GM12872 (cell line): ENCODE measurements around the gene ARHGAP1.

ENCODE experiments used
- TF ChIP-seq, protein P1 (sequence below): IDR thresholded peaks from 3 replicates; pipeline ENCODE4 v1.5.1; 2011; ENCODE audit warnings: low read depth, mild to moderate bottlenecking, low read length, moderate library complexity; ENCODE audit not compliant: insufficient read depth

Gene ARHGAP1

DNA sequence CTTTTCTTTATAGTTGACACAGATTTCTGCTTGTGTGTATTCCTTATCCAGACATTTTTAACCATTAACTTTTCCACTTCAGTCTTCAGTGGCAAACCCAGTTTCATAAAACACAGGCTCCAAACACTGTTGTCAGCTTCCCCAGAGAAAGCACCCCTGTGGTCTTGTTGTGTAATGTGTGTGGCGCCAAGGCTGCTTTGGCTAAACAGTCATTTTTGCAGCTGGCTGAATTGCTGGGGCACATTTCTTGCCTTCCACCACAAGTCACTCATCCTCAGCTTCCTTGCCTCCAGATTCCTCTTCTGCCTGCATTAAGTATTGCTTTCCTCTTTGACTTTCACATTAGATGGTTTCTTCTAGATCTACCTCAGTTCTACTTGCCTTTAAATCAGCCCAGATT, 40.5 kb downstream of the ARHGAP1 start:
- TF ChIP-seq, protein P1, sequence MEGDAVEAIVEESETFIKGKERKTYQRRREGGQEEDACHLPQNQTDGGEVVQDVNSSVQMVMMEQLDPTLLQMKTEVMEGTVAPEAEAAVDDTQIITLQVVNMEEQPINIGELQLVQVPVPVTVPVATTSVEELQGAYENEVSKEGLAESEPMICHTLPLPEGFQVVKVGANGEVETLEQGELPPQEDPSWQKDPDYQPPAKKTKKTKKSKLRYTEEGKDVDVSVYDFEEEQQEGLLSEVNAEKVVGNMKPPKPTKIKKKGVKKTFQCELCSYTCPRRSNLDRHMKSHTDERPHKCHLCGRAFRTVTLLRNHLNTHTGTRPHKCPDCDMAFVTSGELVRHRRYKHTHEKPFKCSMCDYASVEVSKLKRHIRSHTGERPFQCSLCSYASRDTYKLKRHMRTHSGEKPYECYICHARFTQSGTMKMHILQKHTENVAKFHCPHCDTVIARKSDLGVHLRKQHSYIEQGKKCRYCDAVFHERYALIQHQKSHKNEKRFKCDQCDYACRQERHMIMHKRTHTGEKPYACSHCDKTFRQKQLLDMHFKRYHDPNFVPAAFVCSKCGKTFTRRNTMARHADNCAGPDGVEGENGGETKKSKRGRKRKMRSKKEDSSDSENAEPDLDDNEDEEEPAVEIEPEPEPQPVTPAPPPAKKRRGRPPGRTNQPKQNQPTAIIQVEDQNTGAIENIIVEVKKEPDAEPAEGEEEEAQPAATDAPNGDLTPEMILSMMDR: no peak

DNA sequence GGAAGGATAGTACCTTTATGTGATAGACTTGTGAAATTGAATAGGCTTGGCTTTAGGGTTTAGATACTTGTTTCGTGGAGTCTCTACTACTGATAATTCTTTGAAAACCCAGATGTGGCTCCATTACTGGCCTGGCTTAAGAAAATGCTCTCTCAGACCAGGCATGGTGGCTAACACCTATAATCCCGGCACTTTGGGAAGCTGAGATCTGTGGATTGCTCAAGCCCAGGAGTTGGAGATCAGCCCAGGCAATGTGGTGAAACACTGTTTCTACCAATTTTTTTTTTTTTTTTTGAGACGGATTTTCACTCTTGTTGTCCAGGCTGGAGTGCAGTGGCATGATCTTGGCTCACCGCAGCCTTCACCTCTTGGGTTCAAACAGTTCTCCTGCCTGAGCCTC, 42.2 kb downstream of the ARHGAP1 start:
- TF ChIP-seq, protein P1: no peak

DNA sequence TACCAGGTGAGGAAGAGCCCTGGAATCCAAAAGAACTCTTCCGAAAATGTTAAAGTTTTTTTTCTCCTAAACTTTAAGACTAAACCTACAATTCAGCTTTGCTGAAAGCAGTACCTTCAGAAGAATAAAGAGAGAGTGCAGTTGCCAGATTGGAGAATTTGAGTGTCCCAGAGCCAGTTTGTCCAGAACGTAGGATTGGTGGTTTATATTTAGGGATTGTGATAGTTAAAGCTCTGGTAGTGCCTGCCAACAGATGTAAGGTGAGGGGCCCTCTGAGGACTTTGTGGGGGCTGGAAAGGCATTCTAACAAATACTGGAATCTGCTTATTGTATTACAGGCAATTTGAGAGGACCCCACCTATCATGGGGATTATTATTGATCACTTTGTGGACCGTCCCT, 43.2 kb downstream of the ARHGAP1 start:
- TF ChIP-seq, protein P1: no peak

DNA sequence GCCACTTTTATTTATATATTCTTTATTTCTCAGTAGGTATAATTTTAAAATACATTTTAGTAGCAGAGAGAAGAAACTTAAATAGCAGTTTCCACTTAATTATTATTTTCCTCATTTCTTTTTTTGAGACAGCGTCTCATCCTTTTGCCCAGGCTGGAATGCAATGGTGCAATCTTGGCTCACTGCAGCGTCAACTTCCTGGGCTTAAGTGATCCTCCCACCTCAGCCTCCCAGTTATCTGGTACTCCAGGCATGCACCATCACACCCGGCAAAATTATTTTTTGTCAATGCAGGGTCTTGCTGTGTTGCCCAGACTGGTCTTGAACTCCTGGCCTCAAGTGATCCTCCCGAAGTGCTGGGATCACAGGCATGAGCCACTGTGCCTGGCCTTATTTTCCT, 44.8 kb downstream of the ARHGAP1 start:
- TF ChIP-seq, protein P1: no peak

DNA sequence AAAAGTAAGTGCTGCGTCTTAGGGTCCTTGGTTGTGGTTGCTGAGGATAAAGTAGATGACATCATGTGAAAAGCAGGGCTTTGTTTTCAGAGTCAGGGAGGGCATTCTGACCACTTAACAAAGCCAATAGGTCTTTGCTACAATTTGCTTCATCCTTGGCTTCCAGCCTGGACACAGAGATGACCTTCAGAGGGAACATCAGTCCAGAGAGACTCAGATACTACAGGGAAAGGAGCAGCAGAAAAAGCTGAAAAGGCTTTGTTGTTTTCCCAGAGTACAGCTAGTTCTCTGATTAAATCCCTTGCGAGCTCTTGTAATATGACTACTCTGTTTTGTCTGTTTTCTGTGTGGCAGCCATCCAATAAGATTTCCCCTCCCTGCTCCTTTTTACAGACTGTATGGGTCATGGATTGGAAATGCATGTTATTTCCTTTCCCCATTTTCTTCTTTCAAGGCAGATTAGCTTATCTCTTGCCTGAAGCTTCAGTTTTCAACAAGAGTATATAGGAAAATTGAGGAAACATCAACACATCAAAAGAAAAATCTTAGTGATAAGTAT, 51.2 kb downstream of the ARHGAP1 start:
- TF ChIP-seq, protein P1: no peak

DNA sequence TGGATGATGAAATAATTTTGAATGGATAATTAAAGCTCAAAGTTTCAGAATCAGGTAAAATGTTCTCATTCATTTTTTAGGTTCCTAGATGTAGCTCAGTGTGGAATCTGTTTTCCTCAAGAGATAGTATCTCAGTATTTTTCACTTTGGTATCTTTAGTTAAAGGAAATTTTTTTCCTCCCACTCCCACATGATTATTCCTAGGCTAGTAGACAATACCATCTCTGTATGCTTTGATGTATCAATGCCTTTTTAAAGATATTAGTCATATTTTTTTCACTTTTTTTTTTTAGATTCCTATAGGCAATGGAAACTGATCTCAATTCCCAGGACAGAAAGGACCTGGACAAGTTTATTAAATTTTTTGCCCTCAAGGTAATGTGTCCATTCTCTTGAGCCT, 56.4 kb downstream of the ARHGAP1 start:
- TF ChIP-seq, protein P1: no peak

DNA sequence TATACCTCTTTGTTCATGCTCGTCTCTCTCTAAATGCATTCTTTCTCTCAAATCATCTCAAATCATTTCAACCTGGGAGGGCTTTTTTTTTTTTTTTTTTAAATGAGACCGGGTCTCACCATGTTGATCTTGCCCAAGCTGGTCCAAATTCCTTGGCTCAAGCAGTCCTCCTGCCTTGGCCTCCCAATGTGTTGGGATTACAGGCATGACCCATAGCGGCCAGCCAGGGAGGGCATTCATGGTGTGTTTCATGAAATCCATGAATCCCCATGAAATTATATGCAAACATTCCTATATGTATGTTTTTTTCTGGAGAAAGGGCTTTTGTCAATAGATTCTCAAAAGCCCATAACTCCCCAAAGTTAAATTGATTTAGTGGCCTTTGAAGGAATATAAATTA, 56.9 kb downstream of the ARHGAP1 start:
- TF ChIP-seq, protein P1: no peak
